DOHH2 (cell line): Measurements from ENCODE around the gene PCNX2.

Source experiments
- H3F3A ChIP-seq: fragments of 200-600 bp; sonication (generic), shearing (Covaris generic); 2 replicates; pipeline ENCODE4 v1.6.0; 2016; ENCODE audit warnings: antibody characterized with exemption, mild to moderate bottlenecking; ENCODE audit not compliant: control insufficient read depth, insufficient read depth
- H3K27ac ChIP-seq: fragments of 200-600 bp; sonication (generic); 2 replicates; pipeline ENCODE4 v1.5.1; 2014; ENCODE audit warnings: low read depth, mild to moderate bottlenecking, low read length, moderate library complexity
- H3K27me3 ChIP-seq: fragments of 200-600 bp; sonication (generic); 2 replicates; pipeline ENCODE4 v1.6.1; 2014; ENCODE audit warnings: mild to moderate bottlenecking, low read length, mixed read lengths; ENCODE audit not compliant: control insufficient read depth
- H3K36me3 ChIP-seq: fragments of 200-600 bp; sonication (generic); 2 replicates; pipeline ENCODE4 v1.6.1; 2014; ENCODE audit warnings: mild to moderate bottlenecking, low read length, moderate library complexity, mixed read lengths; ENCODE audit not compliant: control insufficient read depth
- H3K4me1 ChIP-seq: fragments of 200-600 bp; sonication (generic); 2 replicates; pipeline ENCODE4 v1.6.1; 2014; ENCODE audit warnings: mild to moderate bottlenecking, low read length, mixed read lengths; ENCODE audit not compliant: control insufficient read depth
- H3K4me2 ChIP-seq: fragments of 200-600 bp; sonication (generic); 2 replicates; pipeline ENCODE4 v1.6.0; 2014; ENCODE audit warnings: mild to moderate bottlenecking, low read length, moderate library complexity
- H3K4me3 ChIP-seq: fragments of 200-600 bp; sonication (generic); 2 replicates; pipeline ENCODE4 v1.5.1; 2014; ENCODE audit warnings: mild to moderate bottlenecking, low read length, mixed read lengths
- H3K79me2 ChIP-seq: fragments of 200-600 bp; sonication (generic); 2 replicates; pipeline ENCODE4 v1.6.1; 2014; ENCODE audit warnings: mild to moderate bottlenecking, low read length, mixed read lengths; ENCODE audit not compliant: control insufficient read depth
- H3K9me2 ChIP-seq: fragments of 200-600 bp; sonication (generic); replicated peaks from 2 replicates; pipeline ENCODE4 v1.6.1; 2014; ENCODE audit warnings: mild to moderate bottlenecking, low read length, mixed read lengths; ENCODE audit not compliant: control insufficient read depth
- H3K9me3 ChIP-seq: fragments of 200-600 bp; sonication (generic); 2 replicates; pipeline ENCODE4 v1.6.1; 2014; ENCODE audit warnings: antibody characterized with exemption, low read length, mixed read lengths; ENCODE audit not compliant: control insufficient read depth, insufficient read depth
- H4K20me1 ChIP-seq: fragments of 200-600 bp; sonication (generic); 2 replicates; pipeline ENCODE4 v1.6.0; 2014; ENCODE audit warnings: low read depth, mild to moderate bottlenecking, antibody characterized with exemption, low read length, moderate library complexity; ENCODE audit not compliant: control insufficient read depth, insufficient read depth
- EZH2phosphoT487 ChIP-seq: fragments of 200-600 bp; sonication (generic); IDR thresholded peaks from 2 replicates; pipeline ENCODE4 v1.6.1; 2017; ENCODE audit warnings: borderline replicate concordance, mild to moderate bottlenecking, antibody characterized with exemption, low read length, moderate library complexity, mixed read lengths
- TF ChIP-seq, protein P1 (sequence below): fragments of 200-600 bp; sonication (generic); IDR thresholded peaks from one replicate; pipeline ENCODE4 v1.5.1; 2014; ENCODE audit warnings: antibody characterized with exemption, mild to moderate bottlenecking, low read depth, low read length; ENCODE audit not compliant: poor library complexity, severe bottlenecking

PCNX2 gene

DNA sequence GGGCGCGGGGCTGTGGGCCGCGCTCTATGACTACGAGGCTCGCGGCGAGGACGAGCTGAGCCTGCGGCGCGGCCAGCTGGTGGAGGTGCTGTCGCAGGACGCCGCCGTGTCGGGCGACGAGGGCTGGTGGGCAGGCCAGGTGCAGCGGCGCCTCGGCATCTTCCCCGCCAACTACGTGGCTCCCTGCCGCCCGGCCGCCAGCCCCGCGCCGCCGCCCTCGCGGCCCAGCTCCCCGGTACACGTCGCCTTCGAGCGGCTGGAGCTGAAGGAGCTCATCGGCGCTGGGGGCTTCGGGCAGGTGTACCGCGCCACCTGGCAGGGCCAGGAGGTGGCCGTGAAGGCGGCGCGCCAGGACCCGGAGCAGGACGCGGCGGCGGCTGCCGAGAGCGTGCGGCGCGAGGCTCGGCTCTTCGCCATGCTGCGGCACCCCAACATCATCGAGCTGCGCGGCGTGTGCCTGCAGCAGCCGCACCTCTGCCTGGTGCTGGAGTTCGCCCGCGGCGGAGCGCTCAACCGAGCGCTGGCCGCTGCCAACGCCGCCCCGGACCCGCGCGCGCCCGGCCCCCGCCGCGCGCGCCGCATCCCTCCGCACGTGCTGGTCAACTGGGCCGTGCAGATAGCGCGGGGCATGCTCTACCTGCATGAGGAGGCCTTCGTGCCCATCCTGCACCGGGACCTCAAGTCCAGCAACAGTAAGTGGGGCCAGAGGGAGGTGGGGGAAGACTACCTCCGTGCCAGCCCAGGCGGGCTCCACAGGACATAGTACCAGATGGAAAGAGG lies 32.8 kb upstream of the PCNX2 start:
- Histone ChIP-seq H3F3A (peaks cover 4% of the 10 kb centered on the region; the same call in 1 of the 2 replicates), H3K27me3 (peaks cover 31% of the 10 kb centered on the region), H3K9me2 (no peaks in the 10 kb centered on the region), H3K79me2 (no peaks in the 10 kb centered on the region), H3K4me2 (peak overlapping the region; percentile 84), H3K4me3 (peak overlapping the region; percentile 77), H4K20me1 (0 out of 2 replicates have a peak, but pooled peaks cover 2% of the 10 kb centered on the region), H3K9me3 (no peaks in the 10 kb centered on the region), H3K4me1 (peaks cover 14% of the 10 kb centered on the region), H3K27ac (no peak overlapping the region), H3K36me3 (no peaks in the 10 kb centered on the region)
- no peak for TF ChIP-seq EZH2phosphoT487
- TF ChIP-seq, protein P1, sequence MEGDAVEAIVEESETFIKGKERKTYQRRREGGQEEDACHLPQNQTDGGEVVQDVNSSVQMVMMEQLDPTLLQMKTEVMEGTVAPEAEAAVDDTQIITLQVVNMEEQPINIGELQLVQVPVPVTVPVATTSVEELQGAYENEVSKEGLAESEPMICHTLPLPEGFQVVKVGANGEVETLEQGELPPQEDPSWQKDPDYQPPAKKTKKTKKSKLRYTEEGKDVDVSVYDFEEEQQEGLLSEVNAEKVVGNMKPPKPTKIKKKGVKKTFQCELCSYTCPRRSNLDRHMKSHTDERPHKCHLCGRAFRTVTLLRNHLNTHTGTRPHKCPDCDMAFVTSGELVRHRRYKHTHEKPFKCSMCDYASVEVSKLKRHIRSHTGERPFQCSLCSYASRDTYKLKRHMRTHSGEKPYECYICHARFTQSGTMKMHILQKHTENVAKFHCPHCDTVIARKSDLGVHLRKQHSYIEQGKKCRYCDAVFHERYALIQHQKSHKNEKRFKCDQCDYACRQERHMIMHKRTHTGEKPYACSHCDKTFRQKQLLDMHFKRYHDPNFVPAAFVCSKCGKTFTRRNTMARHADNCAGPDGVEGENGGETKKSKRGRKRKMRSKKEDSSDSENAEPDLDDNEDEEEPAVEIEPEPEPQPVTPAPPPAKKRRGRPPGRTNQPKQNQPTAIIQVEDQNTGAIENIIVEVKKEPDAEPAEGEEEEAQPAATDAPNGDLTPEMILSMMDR = no peak

- peaks cover 31% of the 10 kb centered on the region for H3K27me3 ChIP-seq
- no peak within 1 kb of the TSS for H3K27ac ChIP-seq
- peak within 1 kb of the TSS; percentile 84 for H3K4me2 ChIP-seq
- H3K4me3 ChIP-seq = peak within 1 kb of the TSS; percentile 77
- H4K20me1 ChIP-seq = 0 out of 2 replicates have a peak, but pooled peaks cover 2% of the 10 kb centered on the region
- H3K9me3 ChIP-seq = no peaks in the 10 kb centered on the region
- peaks cover 4% of the 10 kb centered on the region; the same call in 1 of the 2 replicates for H3F3A ChIP-seq
- TF ChIP-seq, protein P1 = no peak
- TF ChIP-seq EZH2phosphoT487 = no peak
- peaks cover 14% of the 10 kb centered on the region for H3K4me1 ChIP-seq
- H3K79me2 ChIP-seq = no peaks in the 10 kb centered on the region
- no peaks in the 10 kb centered on the region for H3K9me2 ChIP-seq
- no peaks in the 10 kb centered on the region for H3K36me3 ChIP-seq
Measured at GRCh38 chr1:233327651-233328141, 32.2 kb upstream of the PCNX2 start, which contains the start of gene MAP3K21. MAP3K21 (plus strand) TSS chr1:233327724; CDS start chr1:233328029, 305 bp downstream.

DNA sequence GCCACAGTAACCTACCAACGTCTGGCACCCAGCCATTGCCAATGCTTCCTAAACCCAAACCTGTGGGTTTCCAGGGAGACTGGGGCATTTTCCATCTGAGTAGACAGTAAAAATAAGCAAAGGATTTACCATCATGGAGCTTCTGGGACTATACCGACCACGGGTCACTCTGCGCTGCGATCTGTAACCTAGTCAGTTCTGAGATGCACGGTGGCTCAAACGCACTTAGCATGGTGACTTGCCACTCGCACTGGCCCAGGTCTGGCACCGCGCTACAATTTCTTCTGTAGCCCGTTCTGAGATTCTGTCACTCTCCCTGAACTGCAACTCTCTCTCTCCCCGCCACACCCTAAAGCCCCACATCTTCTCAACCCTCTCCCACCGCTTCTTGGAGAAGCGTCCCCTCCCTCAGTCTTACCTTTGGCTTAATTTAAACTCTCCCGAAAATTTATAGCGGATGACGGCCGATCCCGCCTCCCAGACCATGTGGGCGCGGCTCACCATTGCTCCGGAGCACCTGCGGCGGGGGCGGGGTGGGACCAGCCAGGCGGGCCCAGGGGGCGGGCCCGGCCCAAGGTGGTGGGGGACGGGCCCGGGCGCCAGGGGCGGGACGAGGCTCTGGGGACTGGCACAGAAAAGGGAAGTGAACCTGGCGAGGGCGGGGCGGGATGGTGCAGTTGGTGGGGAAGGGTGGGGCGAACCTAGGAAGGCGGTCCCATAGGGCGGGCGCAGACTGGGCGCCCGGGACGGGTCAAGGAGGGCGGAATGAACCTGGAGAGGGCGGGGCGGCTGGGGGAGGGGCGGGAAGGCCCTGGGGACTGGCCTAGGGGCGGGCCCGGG lies 31.5 kb upstream of the PCNX2 start:
- TF ChIP-seq, protein P1 = no peak
- peak; percentile 34; the same call in 1 of the 2 replicates for TF ChIP-seq EZH2phosphoT487
- H4K20me1 ChIP-seq = 0 out of 2 replicates have a peak, but pooled peaks cover 2% of the 10 kb centered on the region
- no peaks in the 10 kb centered on the region for H3K79me2 ChIP-seq
- H3K4me1 ChIP-seq = peaks cover 14% of the 10 kb centered on the region
- H3K4me3 ChIP-seq = peak overlapping the region; percentile 66
- peaks cover 35% of the 10 kb centered on the region for H3K27me3 ChIP-seq
- no peak overlapping the region for H3K27ac ChIP-seq
- H3K36me3 ChIP-seq = no peaks in the 10 kb centered on the region
- H3K9me2 ChIP-seq = no peaks in the 10 kb centered on the region
- no peaks in the 10 kb centered on the region for H3K9me3 ChIP-seq
- H3K4me2 ChIP-seq = peak overlapping the region; percentile 76
- peaks cover 4% of the 10 kb centered on the region; the same call in 1 of the 2 replicates for H3F3A ChIP-seq
